Activated naive CD4-positive, alpha-beta T cell treated with anti-CD3 and anti-CD28 coated beads, Interleukin-2, amount 10 ng/mL, durations not matched to agents 7 days and 5 days (primary cell): Measurements from ENCODE around the gene ATP5MC3.
"Not testable (repeated sequence)": the region's sequence is repeated elsewhere in the genome, so short reads cannot be mapped to it uniquely, and the experiment has no call there.

Experiments
- CTCF ChIA-PET: fragments of 350-600 bp; sonication (Branson Sonifier 250); formaldehyde crosslinking; loops from one replicate; lab custom pipeline; 2021; ENCODE audit warnings: antibody characterized with exemption; lab: Charles Lee
- DNase-seq: peaks from one replicate; pipeline ENCODE4 v3.0.0-alpha.2; 2020
- H3K27ac Mint-ChIP-seq: one replicate; pipeline ENCODE4 v1.8.0; 2021; ENCODE audit warnings: mild to moderate bottlenecking, moderate library complexity, mixed read lengths
- H3K27me3 Mint-ChIP-seq: one replicate; pipeline ENCODE4 v1.8.0; 2021; ENCODE audit warnings: mild to moderate bottlenecking, mixed read lengths
- H3K36me3 Mint-ChIP-seq: one replicate; pipeline ENCODE4 v1.8.0; 2021; ENCODE audit warnings: mixed read lengths
- H3K4me1 Mint-ChIP-seq: one replicate; pipeline ENCODE4 v1.8.0; 2021; ENCODE audit warnings: mixed read lengths
- H3K4me3 Mint-ChIP-seq: one replicate; pipeline ENCODE4 v1.8.0; 2021; ENCODE audit warnings: mild to moderate bottlenecking, moderate library complexity, mixed read lengths
- H3K9me3 Mint-ChIP-seq: one replicate; pipeline ENCODE4 v1.8.0; 2021; ENCODE audit warnings: mixed read lengths

ATP5MC3 gene

DNA sequence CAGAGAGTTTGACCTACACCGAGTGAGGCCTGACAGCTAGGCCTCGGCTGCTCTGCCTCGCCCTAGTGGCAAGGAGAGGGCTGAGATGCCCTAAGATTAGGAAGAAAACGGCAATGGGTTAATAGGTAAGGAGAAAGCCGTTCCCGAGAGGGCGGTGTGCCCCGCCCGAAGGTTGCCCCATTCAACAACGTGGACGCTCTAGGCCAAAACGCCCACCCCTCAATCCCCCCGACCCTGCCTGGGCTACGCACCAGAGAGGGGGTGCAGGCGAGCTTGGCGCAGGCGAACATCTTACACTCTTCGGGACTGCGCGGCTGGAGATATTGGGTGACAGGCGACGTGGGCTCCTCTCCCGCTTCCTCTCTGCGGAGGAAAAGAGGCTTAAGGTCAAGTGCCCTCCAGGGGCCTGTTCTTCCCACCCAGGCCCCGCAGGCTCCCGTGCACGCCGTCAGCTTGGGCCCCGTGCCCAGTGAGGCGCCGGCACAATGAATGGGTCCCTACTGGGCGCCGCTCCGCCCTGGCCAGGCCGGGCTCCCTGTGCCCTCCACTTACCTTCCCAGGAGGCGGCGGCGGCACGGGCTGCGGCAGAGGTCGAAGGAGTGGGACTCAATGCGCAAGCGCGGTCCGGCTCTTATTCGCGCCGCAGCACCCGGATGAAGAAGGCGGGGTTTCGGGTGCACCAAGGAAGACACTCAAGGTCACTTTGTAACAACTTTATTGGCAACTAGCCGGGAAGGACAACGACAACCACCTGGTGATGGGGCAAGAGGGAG, at the start of gene ATP5MC3:
Gene ATP5MC3, minus strand, starts transcription at position 607 of the 773 bp plus-strand sequence. Its CDS starts 317 bp downstream, at position 290.
- H3K27me3 Mint-ChIP-seq: no peaks in the 10 kb centered on the region
- peak; percentile 95 for DNase-seq
- H3K4me1 Mint-ChIP-seq: peaks cover 27% of the 10 kb centered on the region
- CTCF ChIA-PET: interaction anchor here (0.7 kb wide), 1 partner anchor 150 kb away, joined by 3 read pairs; no protein-coding TSS in a partner anchor
- H3K4me3 Mint-ChIP-seq: peak within 1 kb of the TSS; percentile 80
- peaks cover 32% of the 10 kb centered on the region for H3K36me3 Mint-ChIP-seq
- peaks cover 3% of the 10 kb centered on the region for H3K9me3 Mint-ChIP-seq
- peak within 1 kb of the TSS; percentile 92 for H3K27ac Mint-ChIP-seq

DNA sequence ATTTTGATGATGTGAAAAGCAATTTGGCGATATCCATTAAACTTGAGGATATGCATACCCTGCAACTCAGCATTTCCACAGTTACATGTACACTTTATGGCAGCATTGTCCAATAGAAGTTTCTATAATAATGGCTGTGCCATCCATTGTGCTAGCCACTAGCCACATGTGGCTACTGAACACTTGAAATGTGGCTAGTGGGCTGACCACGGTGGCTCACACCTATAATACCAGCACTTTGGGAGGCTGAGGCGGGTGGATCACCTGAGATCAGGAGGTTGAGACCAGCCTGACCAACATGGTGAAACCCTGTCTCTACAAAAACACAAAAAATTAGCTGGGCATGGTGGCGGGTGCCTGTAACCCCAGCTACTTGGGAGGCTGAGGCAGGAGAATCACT, 47.1 kb upstream of the ATP5MC3 start:
- CTCF ChIA-PET, H3K4me3 Mint-ChIP-seq, H3K9me3 Mint-ChIP-seq: not testable (repeated sequence)

DNA sequence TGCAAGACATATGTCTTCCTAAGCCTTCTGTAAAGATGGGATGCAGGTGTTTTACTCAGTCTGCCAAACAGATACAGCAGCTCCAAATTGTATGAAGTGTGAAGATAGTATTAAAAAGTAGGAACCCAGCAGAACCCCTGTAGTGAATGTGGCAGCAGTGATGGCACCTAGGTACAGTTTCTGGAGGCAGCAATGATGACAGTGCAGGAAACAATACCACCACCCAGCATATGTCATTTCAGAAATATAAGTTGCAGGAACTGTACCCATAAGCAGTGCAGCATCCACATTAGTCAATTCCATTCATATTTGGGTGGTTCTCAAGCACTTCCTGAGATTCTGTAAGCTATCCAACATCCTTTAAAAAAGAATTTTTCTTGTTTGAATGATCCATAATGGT, 46.7 kb upstream of the ATP5MC3 start:
- H3K27ac Mint-ChIP-seq: no peak overlapping the region
- peaks cover 3% of the 10 kb centered on the region for H3K4me1 Mint-ChIP-seq
- CTCF ChIA-PET: no interaction called here
- peaks cover 4% of the 10 kb centered on the region for H3K27me3 Mint-ChIP-seq
- H3K4me3 Mint-ChIP-seq: no peak overlapping the region
- H3K9me3 Mint-ChIP-seq: no peaks in the 10 kb centered on the region
- no peak for DNase-seq
- no peaks in the 10 kb centered on the region for H3K36me3 Mint-ChIP-seq

More for the DNA sequence above, 47.1 kb upstream of the ATP5MC3 start:
- not testable (repeated sequence) for H3K27me3 Mint-ChIP-seq, H3K27ac Mint-ChIP-seq, H3K36me3 Mint-ChIP-seq, H3K4me1 Mint-ChIP-seq, DNase-seq

DNA sequence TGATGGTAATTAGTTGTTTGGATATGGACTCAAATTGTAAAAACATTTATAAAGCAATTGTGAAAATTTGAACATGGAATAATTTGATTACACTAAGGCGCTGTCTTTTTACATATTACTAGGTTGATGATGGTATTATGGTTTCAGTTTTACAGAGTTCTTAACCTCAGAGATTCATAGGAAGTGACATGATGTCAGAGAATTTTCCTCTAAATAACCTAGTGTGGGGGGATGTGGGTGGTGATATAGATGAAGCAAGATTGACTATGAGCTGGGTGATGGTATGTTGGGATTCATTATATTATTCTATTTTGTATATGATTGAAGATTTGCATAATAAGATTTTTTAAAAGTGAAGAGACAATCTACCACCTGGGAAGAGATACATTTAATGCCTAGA, 45.9 kb upstream of the ATP5MC3 start:
- Mint-ChIP-seq H3K36me3 (no peaks in the 10 kb centered on the region), H3K27me3 (peaks cover 8% of the 10 kb centered on the region), H3K9me3 (no peaks in the 10 kb centered on the region), H3K4me1 (peaks cover 3% of the 10 kb centered on the region), H3K4me3 (no peak overlapping the region), H3K27ac (no peak overlapping the region)
- CTCF ChIA-PET: no interaction called here
- no peak for DNase-seq

DNA sequence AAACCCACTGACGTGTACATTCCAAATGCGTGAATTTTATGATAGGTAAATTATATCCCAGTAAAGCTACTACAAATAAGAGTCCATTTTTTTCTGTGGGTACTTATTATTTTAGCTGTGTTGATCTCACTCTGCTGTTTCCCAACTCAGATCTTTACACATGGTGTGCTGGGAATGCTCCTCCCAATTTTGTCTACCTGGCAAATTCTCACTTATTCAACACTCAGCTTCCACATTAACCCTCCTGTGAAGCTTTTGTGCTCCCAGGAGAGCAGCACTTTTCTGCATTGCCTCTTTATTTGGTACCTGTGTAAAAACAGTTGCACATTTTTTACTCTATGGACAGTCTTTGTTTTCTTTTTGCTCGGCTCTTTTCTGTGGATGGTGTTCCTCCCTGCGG, 38.6 kb upstream of the ATP5MC3 start:
- H3K4me1 Mint-ChIP-seq: no peaks in the 10 kb centered on the region
- no peaks in the 10 kb centered on the region for H3K36me3 Mint-ChIP-seq
- no peak for DNase-seq
- peaks cover 25% of the 10 kb centered on the region for H3K27me3 Mint-ChIP-seq
- CTCF ChIA-PET: no interaction called here
- H3K9me3 Mint-ChIP-seq: no peaks in the 10 kb centered on the region
- no peak overlapping the region for H3K4me3 Mint-ChIP-seq
- H3K27ac Mint-ChIP-seq: no peak overlapping the region

DNA sequence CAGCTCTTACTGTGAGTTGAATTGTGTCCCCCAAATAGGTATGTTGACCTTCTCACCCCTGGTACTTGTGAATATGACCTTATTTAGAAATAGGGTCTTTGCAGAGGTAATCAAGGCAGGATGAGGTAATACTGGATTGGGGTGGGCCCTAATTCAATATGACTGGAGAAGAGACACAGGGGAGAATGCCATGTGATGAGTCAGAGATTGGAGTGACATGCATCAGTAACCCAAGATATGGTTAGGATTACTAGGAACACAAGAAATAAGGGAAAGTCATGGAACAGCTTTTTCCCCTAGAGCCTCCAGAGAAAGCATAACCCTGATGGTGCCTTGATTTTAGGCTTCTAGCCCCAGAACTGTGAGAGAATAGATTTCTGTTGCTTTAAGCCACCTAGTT, 37.0 kb upstream of the ATP5MC3 start:
- Mint-ChIP-seq H3K27ac (no peak overlapping the region), H3K36me3 (no peaks in the 10 kb centered on the region), H3K4me1 (no peaks in the 10 kb centered on the region), H3K4me3 (no peak overlapping the region), H3K27me3 (peaks cover 24% of the 10 kb centered on the region), H3K9me3 (no peaks in the 10 kb centered on the region)
- no peak for DNase-seq
- CTCF ChIA-PET: no interaction called here

DNA sequence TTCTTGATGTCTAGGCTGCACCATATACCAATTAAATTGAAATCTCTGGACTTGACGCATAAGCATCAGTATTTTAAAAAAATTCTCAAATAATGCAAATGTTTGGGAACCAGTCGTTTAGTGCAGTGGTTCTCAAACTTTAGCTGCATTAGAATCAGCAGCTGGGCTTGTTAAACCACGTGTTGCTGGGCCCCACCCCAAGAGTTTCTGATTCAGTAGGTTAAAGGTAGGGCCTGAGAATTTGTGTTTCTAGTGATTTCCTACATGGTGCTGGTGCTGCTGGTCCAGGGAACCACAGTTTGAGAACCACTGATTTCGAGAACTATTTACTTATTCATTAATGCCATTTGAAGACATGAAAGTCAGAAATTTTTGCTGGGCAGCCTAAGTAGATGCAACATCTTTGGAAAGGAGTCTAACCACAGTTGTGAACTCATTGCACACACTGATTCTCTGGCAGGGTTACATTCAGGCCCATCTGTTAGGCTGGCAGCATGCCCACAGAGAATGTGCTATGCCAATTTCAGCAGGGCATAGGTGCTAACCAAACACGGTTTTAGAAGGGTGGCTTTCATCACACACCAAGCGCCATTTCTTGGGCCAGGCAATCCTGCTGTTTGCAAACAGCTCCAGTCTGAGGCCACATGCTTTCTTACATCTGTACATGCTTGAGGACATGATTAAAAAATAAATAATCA, 26.4 kb upstream of the ATP5MC3 start:
- H3K9me3 Mint-ChIP-seq: no peaks in the 10 kb centered on the region
- peaks cover 7% of the 10 kb centered on the region for H3K27me3 Mint-ChIP-seq
- CTCF ChIA-PET: interaction anchor here (1.5 kb wide), 1 partner anchor 43 kb away, joined by 3 read pairs; no protein-coding TSS in a partner anchor
- no peaks in the 10 kb centered on the region for H3K36me3 Mint-ChIP-seq
- peaks cover 4% of the 10 kb centered on the region for H3K4me1 Mint-ChIP-seq
- H3K27ac Mint-ChIP-seq: no peak overlapping the region
- H3K4me3 Mint-ChIP-seq: no peak overlapping the region
- no peak for DNase-seq

DNA sequence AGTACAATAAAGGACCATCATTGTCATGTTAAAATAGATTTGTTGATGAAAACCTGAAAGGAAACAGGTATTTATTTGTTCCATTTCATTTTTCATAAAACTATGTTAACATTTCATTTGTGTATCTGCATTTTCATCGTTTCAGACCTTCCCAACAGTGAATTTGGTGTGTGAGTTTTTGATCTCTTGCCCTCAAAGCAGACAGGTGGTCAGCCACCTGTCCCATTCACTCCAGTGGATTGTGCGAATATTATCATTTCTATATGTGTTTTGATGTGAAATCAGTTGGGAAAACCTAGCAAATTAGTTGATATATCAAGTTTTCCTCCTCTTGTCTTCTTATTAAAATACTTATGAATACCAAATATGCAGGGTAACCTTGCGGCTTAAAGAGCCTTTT, 25.4 kb upstream of the ATP5MC3 start:
- CTCF ChIA-PET: interaction anchor here (1.0 kb wide), 1 partner anchor 44 kb away, joined by 4 read pairs; no protein-coding TSS in a partner anchor
- no peak overlapping the region for H3K27ac Mint-ChIP-seq

DNA sequence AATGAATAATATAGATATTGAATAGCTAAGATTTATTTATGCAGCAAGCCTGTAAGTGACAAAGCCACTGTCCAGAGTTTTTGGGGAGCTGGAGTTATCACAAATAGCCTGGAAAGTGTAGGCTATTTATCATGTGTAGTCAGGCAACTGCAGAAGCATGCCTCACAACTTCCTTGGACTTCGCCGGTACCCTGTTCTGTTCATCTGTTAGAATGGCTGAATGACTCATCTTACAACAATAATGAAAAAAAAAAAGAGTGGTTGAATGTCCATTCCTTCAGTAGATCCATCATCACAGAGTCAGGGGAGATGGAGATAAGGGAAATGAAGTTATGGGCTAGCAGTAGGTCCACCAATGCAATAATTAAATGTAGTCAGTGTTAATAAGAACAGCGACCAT, 24.0 kb upstream of the ATP5MC3 start:
- peaks cover 4% of the 10 kb centered on the region for H3K4me1 Mint-ChIP-seq
- no peak overlapping the region for H3K4me3 Mint-ChIP-seq
- DNase-seq: no peak
- CTCF ChIA-PET: interaction anchor here (2.6 kb wide), 1 partner anchor 77 kb away, joined by 21 read pairs; no protein-coding TSS in a partner anchor
- H3K27me3 Mint-ChIP-seq: peaks cover 3% of the 10 kb centered on the region
- no peaks in the 10 kb centered on the region for H3K36me3 Mint-ChIP-seq
- no peaks in the 10 kb centered on the region for H3K9me3 Mint-ChIP-seq
- H3K27ac Mint-ChIP-seq: no peak overlapping the region

More for the DNA sequence above, 25.4 kb upstream of the ATP5MC3 start:
- no peak for DNase-seq
- no peaks in the 10 kb centered on the region for H3K9me3 Mint-ChIP-seq
- H3K4me3 Mint-ChIP-seq: no peak overlapping the region
- H3K4me1 Mint-ChIP-seq: peaks cover 4% of the 10 kb centered on the region
- no peaks in the 10 kb centered on the region for H3K36me3 Mint-ChIP-seq
- peaks cover 3% of the 10 kb centered on the region for H3K27me3 Mint-ChIP-seq

DNA sequence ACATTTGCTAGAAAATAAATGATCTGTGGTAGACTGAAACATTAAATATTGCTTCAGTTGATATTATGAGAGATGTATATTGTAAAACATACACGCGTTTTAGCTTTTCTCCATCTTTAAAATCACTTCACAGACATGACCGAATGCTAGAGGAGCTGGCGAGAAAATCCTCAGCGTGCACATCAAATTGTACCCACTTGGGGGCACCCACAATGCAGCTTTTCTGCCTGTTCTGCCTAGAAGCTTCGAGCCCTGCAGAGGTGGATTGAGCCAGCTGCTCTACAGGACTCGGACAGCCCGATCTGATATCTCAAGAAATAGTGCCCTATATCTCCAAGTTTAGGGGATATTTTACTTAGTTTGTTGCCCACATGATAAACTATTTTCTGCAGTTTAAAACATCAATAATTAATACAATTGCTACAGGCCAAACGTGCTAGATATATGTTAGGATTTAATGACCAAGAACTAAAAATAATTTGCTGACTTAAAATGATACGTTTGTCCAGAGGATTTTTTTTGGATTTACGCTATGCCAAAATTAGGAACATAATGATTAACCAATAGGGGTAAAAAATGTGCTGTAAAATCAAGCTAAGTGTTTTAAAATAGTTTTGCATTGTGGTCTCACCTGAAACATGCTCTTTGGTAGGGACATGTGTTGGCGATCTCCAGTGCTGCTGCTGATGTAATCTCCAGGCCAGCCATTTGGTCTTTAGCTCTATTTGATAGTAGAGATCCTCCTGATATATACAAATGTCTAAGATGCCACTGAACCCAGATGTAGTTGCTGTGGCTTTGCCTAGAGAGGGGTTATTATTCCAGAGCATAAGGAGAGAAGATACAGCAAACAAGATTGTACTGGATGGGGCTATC, 22.3 kb upstream of the ATP5MC3 start:
- peaks cover 4% of the 10 kb centered on the region for H3K4me1 Mint-ChIP-seq
- CTCF ChIA-PET: interaction anchor here (0.7 to 2.6 kb wide), 10 partner anchors 10 to 173 kb away, joined by 3 to 21 read pairs (median 4); no protein-coding TSS in a partner anchor
- no peak overlapping the region for H3K4me3 Mint-ChIP-seq
- no peak overlapping the region for H3K27ac Mint-ChIP-seq
- H3K9me3 Mint-ChIP-seq: no peaks in the 10 kb centered on the region
- peaks cover 8% of the 10 kb centered on the region for H3K27me3 Mint-ChIP-seq
- peak; percentile 57 for DNase-seq
- no peaks in the 10 kb centered on the region for H3K36me3 Mint-ChIP-seq

DNA sequence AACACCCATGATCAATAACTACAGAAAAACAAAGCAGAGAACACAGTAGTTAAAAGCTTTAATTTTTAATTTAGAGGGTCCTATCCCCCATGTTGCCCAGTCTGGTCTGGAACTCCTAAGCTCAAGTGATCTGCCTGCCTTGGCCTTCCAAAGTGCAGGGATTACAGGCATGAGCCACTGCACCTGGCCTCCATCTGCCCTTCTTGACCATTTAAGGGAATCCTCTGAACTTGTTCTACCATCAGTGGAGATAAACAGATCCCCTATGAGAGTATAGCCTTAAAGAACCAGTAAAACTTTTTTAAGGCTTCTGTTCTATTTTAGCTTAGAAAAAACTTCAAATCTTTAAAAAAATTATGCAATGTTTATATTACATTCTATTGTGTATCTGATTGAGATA, 13.5 kb upstream of the ATP5MC3 start:
- peaks cover 23% of the 10 kb centered on the region for H3K27me3 Mint-ChIP-seq
- CTCF ChIA-PET: no interaction called here
- H3K4me1 Mint-ChIP-seq: no peaks in the 10 kb centered on the region

DNA sequence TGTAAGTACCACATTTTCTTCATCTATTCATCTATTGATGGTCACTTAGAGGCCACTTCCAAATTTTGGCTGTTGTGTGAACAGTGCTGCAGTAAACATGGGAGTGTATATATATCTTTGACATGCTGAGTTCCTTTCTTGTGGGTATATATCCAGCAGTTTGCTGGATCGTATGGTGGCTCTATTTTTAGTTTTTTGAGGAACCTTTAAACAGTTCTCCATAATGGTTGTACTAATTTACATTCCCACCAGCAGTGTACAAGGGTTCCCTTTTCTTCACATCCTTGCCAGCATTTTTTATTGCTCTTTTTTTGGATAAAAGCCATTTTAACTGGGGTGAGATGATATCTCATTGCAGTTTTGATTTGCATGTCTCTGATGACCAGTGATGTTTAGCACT, 7.3 kb upstream of the ATP5MC3 start:
- Mint-ChIP-seq H3K4me1 (no peaks in the 10 kb centered on the region), H3K36me3 (no peaks in the 10 kb centered on the region), H3K27me3 (peaks cover 9% of the 10 kb centered on the region), H3K27ac (no peak overlapping the region), H3K4me3 (no peak overlapping the region), H3K9me3 (peaks cover 4% of the 10 kb centered on the region)
- no peak for DNase-seq
- CTCF ChIA-PET: interaction anchor here (0.7 kb wide), 1 partner anchor 11 kb away, joined by 3 read pairs; no protein-coding TSS in a partner anchor

More for the DNA sequence above, 13.5 kb upstream of the ATP5MC3 start:
- Mint-ChIP-seq H3K27ac (no peak overlapping the region), H3K4me3 (no peak overlapping the region), H3K36me3 (no peaks in the 10 kb centered on the region), H3K9me3 (peaks cover 4% of the 10 kb centered on the region)
- DNase-seq: no peak

DNA sequence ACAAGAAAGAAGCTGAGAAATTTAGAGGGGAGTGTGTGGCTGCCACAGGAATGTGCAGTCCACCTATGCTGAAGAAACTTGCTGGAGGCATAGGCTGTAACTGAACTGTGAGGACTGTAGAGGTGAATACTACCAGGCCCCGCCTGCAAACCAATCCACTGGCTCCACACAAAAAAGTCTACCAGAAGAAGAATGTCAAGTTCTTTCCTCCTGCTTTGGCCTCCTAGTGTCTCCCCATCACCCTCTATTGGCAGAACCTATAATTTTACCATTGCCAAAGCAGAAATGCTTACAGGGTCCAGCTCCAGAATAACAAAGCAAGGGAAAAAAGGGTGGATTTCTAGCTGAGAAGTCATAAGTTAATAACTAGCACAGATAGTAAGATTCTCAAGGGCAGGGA, 5.9 kb upstream of the ATP5MC3 start:
- peak; percentile 25 for DNase-seq
- CTCF ChIA-PET: interaction anchor here (0.7 to 1.4 kb wide), 5 partner anchors 9 to 149 kb away, joined by 3 to 4 read pairs (median 3); no protein-coding TSS in a partner anchor

More for the DNA sequence above, 5.9 kb upstream of the ATP5MC3 start:
- Mint-ChIP-seq H3K4me3 (no peak overlapping the region), H3K27ac (no peak overlapping the region), H3K9me3 (peaks cover 2% of the 10 kb centered on the region), H3K36me3 (no peaks in the 10 kb centered on the region), H3K27me3 (peaks cover 9% of the 10 kb centered on the region), H3K4me1 (no peaks in the 10 kb centered on the region)
